ENCODE data around the gene CIBAR2.

CIBAR2 gene

GRCh38 chr16:85134789-85135142, 22.5 kb upstream of the CIBAR2 start:
- H3K4me3 ChIP-seq (ENCODE audit: low read depth, low read length) = no peak overlapping the region
- no peak for TF ChIP-seq CTCF (IDR thresholded peaks at IDR 0.05; ENCODE audit: low read depth, low read length)
- no peak for DNase-seq (ENCODE audit: low read depth, low spot score)
- in situ Hi-C loops (cut with HindIII; ENCODE audit: low sequenced_read_pairs) = no loop called here

- DNase-seq (ENCODE audit: low read depth, low spot score) = no peak
- no peak overlapping the region for H3K4me3 ChIP-seq (ENCODE audit: low read depth, low read length)
- in situ Hi-C loops (cut with HindIII; ENCODE audit: low sequenced_read_pairs) = no loop called here
- no peak for TF ChIP-seq CTCF (IDR thresholded peaks at IDR 0.05; ENCODE audit: low read depth, low read length)
These were observed 22.0 kb upstream of the CIBAR2 start for GRCh38 chr16:85134076-85134788.

GRCh38 chr16:85133290-85133599, 21.0 kb upstream of the CIBAR2 start:
- DNase-seq (ENCODE audit: low read depth, low spot score) = no peak
- TF ChIP-seq CTCF (IDR thresholded peaks at IDR 0.05; ENCODE audit: low read depth, low read length) = no peak
- no peak overlapping the region for H3K4me3 ChIP-seq (ENCODE audit: low read depth, low read length)
- in situ Hi-C loops (cut with HindIII; ENCODE audit: low sequenced_read_pairs) = no loop called here

- no peak overlapping the region for H3K4me3 ChIP-seq (ENCODE audit: low read depth, low read length)
- in situ Hi-C loops (cut with HindIII; ENCODE audit: low sequenced_read_pairs) = no loop called here
- TF ChIP-seq CTCF (IDR thresholded peaks at IDR 0.05; ENCODE audit: low read depth, low read length) = no peak
- no peak for DNase-seq (ENCODE audit: low read depth, low spot score)
These were observed 20.4 kb upstream of the CIBAR2 start for GRCh38 chr16:85132456-85133289.

GRCh38 chr16:85130705-85131028, 18.4 kb upstream of the CIBAR2 start:
- no peak overlapping the region for H3K4me3 ChIP-seq (ENCODE audit: low read depth, low read length)
- DNase-seq (ENCODE audit: low read depth, low spot score) = no peak
- TF ChIP-seq CTCF (IDR thresholded peaks at IDR 0.05; ENCODE audit: low read depth, low read length) = no peak
- in situ Hi-C loops (cut with HindIII; ENCODE audit: low sequenced_read_pairs) = no loop called here

- TF ChIP-seq CTCF (IDR thresholded peaks at IDR 0.05; ENCODE audit: low read depth, low read length) = no peak
- H3K4me3 ChIP-seq (ENCODE audit: low read depth, low read length) = no peak overlapping the region
- in situ Hi-C loops (cut with HindIII; ENCODE audit: low sequenced_read_pairs) = no loop called here
- DNase-seq (ENCODE audit: low read depth, low spot score) = no peak
These were observed 17.8 kb upstream of the CIBAR2 start for GRCh38 chr16:85129876-85130704.
